Endodermal cell (in vitro differentiated cells): ENCODE data around the gene LAMA2. TPM values are rescaled to one million over a fixed set of nuclear protein-coding genes. Genes with fewer than 3 reads are reported as not detected.

Experiments used
- DNase-seq: peaks from one replicate; pipeline ENCODE4 v3.0.0-alpha.2; 2017
- H3K27ac ChIP-seq: 2 replicates; pipeline ENCODE4 v1.5.1; 2013; ENCODE audit warnings: mild to moderate bottlenecking, low read depth, low read length, moderate library complexity
- H3K27me3 ChIP-seq: 2 replicates; pipeline ENCODE4 v1.6.1; 2013; ENCODE audit warnings: mild to moderate bottlenecking, low read length, moderate library complexity; ENCODE audit not compliant: insufficient read depth, control insufficient read depth, poor library complexity, severe bottlenecking
- H3K36me3 ChIP-seq: 2 replicates; pipeline ENCODE4 v1.7.0; 2013; ENCODE audit warnings: mild to moderate bottlenecking, low read length, moderate library complexity; ENCODE audit not compliant: control insufficient read depth, insufficient read depth
- H3K4me1 ChIP-seq: one replicate; pipeline ENCODE4 v1.7.0; 2013; ENCODE audit warnings: low read length; ENCODE audit not compliant: control insufficient read depth, insufficient read depth
- H3K4me3 ChIP-seq: 2 replicates; pipeline ENCODE4 v1.5.1; 2013; ENCODE audit warnings: mild to moderate bottlenecking, low read length, moderate library complexity
- H3K9ac ChIP-seq: 2 replicates; pipeline ENCODE4 v1.6.1; 2013; ENCODE audit warnings: mild to moderate bottlenecking, low read length, moderate library complexity; ENCODE audit not compliant: poor library complexity, severe bottlenecking; ENCODE audit errors: extremely low read depth
- H3K9me3 ChIP-seq: 2 replicates; pipeline ENCODE4 v1.6.1; 2013; ENCODE audit warnings: mild to moderate bottlenecking, low read length, moderate library complexity; ENCODE audit not compliant: control insufficient read depth
- H3K27ac Mint-ChIP-seq: 2 replicates; pipeline ENCODE4 v1.8.0; 2020; ENCODE audit warnings: mixed read lengths
- H3K27me3 Mint-ChIP-seq: 2 replicates; pipeline ENCODE4 v1.8.0; 2021; ENCODE audit warnings: mild to moderate bottlenecking, mixed read lengths; ENCODE audit not compliant: insufficient read depth
- H3K36me3 Mint-ChIP-seq: 2 replicates; pipeline ENCODE4 v1.8.0; 2020; ENCODE audit warnings: low read depth, mixed read lengths
- H3K4me1 Mint-ChIP-seq: 2 replicates; pipeline ENCODE4 v1.8.0; 2020; ENCODE audit warnings: mixed read lengths
- H3K4me3 Mint-ChIP-seq: 2 replicates; pipeline ENCODE4 v1.8.0; 2020; ENCODE audit warnings: mild to moderate bottlenecking, moderate library complexity, mixed read lengths
- H3K9me3 Mint-ChIP-seq: 2 replicates; pipeline ENCODE4 v1.8.0; 2020; ENCODE audit warnings: mild to moderate bottlenecking, mixed read lengths
- CTCF ChIP-seq: fragments of 200-600 bp; sonication (generic); conservative IDR thresholded peaks from 2 replicates; pipeline ENCODE4 v1.5.0; 2021; ENCODE audit warnings: antibody characterized with exemption, mild to moderate bottlenecking
- WGBS, 2 experiments: methylation state at CpG; one replicate each; pipeline versions ENCODE4 v1.1.5 to v1.1.7; 2013; ENCODE audit warnings: missing lambda C conversion rate in 2 of 2, mixed read lengths in 1 of 2; ENCODE audit not compliant: insufficient coverage in 1 of 2, insufficient read length in 1 of 2; 5-methylcytosine and 5-hydroxymethylcytosine counted together
- total RNA-seq, 2 donors: library from RNA; stranded (reverse); fragmentation: NEBNext Ultra II Directional in 1 of 2; extraction: Animal tissue kit (Norgen Biotek cat#: 25700) in 1 of 2; gene quantifications; 2 replicates in 1 of 2; 3 replicates in 1 of 2; pipeline ENCODE4 v1.2.1, GENCODE V29; 2021

Gene LAMA2
- total RNA-seq, 2 donors from 2014 or later: 2.3 to 4.1 TPM

- no peaks in the 10 kb centered on the region for H3K36me3 Mint-ChIP-seq
- Histone ChIP-seq H3K27me3 (no peaks in the 10 kb centered on the region), H3K36me3 (no peaks in the 10 kb centered on the region), H3K27ac (no peak overlapping the region), H3K9me3 (no peaks in the 10 kb centered on the region), H3K4me3 (no peak overlapping the region), H3K4me1 (no peaks in the 10 kb centered on the region), H3K9ac (no peak overlapping the region)
- no peak for DNase-seq
- H3K4me1 Mint-ChIP-seq: peaks cover 24% of the 10 kb centered on the region
- no peaks in the 10 kb centered on the region for H3K9me3 Mint-ChIP-seq
- no peak overlapping the region for H3K4me3 Mint-ChIP-seq
- no peaks in the 10 kb centered on the region for H3K27me3 Mint-ChIP-seq
- no peak for TF ChIP-seq CTCF
- H3K27ac Mint-ChIP-seq: no peak overlapping the region
- 76 to 84% methylated on average over 3 to 5 of the region's 5 CpGs for WGBS, 2 experiments
These were observed 486.8 kb downstream of the LAMA2 start for GRCh38 chr6:129369737-129370136.

- Histone ChIP-seq H3K27me3 (no peaks in the 10 kb centered on the region), H3K4me1 (no peaks in the 10 kb centered on the region), H3K4me3 (no peak overlapping the region), H3K36me3 (no peaks in the 10 kb centered on the region), H3K9ac (no peak overlapping the region), H3K27ac (no peak overlapping the region), H3K9me3 (no peaks in the 10 kb centered on the region)
- H3K27ac Mint-ChIP-seq: no peak overlapping the region
- no peaks in the 10 kb centered on the region for H3K27me3 Mint-ChIP-seq
- no peaks in the 10 kb centered on the region for H3K9me3 Mint-ChIP-seq
- 7 to 19% methylated on average over 7 to 9 of the region's 9 CpGs for WGBS, 2 experiments
- no peak overlapping the region for H3K4me3 Mint-ChIP-seq
- no peaks in the 10 kb centered on the region for H3K36me3 Mint-ChIP-seq
- TF ChIP-seq CTCF: peak; percentile 90
- peak; percentile 78 for DNase-seq
- H3K4me1 Mint-ChIP-seq: peaks cover 24% of the 10 kb centered on the region
These were observed 487.5 kb downstream of the LAMA2 start for GRCh38 chr6:129370268-129370916.

GRCh38 chr6:129381885-129382284 is 498.9 kb downstream of the LAMA2 start:
- H3K9me3 Mint-ChIP-seq: no peaks in the 10 kb centered on the region
- H3K27me3 Mint-ChIP-seq: no peaks in the 10 kb centered on the region
- no peak overlapping the region for H3K9ac ChIP-seq
- H3K4me3 Mint-ChIP-seq: no peak overlapping the region
- DNase-seq: no peak
- no peak overlapping the region for H3K27ac Mint-ChIP-seq
- no peak overlapping the region for H3K27ac ChIP-seq
- no peaks in the 10 kb centered on the region for H3K9me3 ChIP-seq
- no peaks in the 10 kb centered on the region for H3K4me1 Mint-ChIP-seq
- H3K36me3 Mint-ChIP-seq: no peaks in the 10 kb centered on the region
- no peaks in the 10 kb centered on the region for H3K27me3 ChIP-seq
- no peak for TF ChIP-seq CTCF
- no peak overlapping the region for H3K4me3 ChIP-seq
- no peaks in the 10 kb centered on the region for H3K36me3 ChIP-seq
- no peaks in the 10 kb centered on the region for H3K4me1 ChIP-seq
- 93 to 100% methylated on average over 1 to 2 of the region's 2 CpGs for WGBS, 2 experiments
